HG03439 (cell line): ENCODE data around the gene ZG16.

Experiments used
- ATAC-seq: cut with Tn5 transposase; IDR thresholded peaks from one replicate; pipeline ENCODE4 v1.9.1; 2021; ENCODE audit warnings: mild to moderate bottlenecking, moderate library complexity; ENCODE audit not compliant: unreplicated experiment

The ZG16 gene

GRCh38 chr16:29820271-29820701 lies 42.2 kb downstream of the ZG16 start, which contains the start of gene MVP:
TSS of gene MVP (plus strand) at chr16:29820462. CDS start at chr16:29830550, 10,088 bp downstream.
- no peak for ATAC-seq

DNA sequence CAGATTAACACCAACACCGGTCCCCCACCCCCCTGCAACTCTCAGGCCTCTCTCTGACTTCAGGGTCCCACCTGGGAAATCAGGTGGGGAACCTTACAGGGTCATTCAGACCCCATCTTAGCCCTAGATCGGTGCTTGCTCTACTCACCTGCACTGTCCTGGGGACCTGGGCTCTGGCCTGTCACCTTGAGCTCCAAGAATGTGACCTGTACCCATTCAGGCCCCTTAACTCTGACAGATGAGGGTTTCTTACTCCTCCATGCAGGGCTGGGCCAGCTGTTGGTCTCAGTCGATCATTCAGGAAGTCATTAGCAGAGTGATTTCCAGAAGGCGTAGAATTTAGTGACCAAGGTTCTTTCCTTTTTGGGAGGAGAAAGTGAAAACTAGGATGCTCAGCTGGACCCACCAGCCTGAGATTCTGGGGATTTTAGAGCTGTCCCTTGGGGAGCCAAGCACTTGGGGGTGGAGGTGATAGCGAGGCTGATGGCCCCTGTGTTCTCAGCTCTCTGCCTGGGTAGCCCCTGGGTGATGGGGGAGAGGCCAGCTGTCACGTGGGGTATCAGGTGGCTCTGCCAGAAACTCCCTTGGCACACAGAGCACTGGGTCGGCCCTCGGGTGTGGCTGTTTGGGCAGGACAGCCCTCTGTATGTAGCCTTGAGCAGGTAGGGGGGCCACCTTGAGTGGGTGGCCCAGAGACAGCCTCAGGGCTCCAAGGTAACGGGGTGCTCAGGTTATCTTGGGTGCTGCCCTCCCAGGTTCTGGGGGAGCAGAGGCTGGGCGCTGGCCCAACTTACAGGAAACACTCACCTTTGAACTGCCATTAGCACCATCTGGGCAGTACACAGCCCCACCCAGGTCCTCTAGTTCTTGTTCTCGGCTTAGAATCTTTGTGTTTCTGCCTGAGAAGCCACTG lies 42.9 kb downstream of the ZG16 start:
- ATAC-seq, result peak; percentile 34

GRCh38 chr16:29821643-29822115 lies 43.6 kb downstream of the ZG16 start:
- ATAC-seq, result no peak

- no peak for ATAC-seq
Measured at GRCh38 chr16:29824589-29825144, 46.6 kb downstream of the ZG16 start.

- ATAC-seq, result no peak
Measured at GRCh38 chr16:29825145-29826044, 47.3 kb downstream of the ZG16 start.

DNA sequence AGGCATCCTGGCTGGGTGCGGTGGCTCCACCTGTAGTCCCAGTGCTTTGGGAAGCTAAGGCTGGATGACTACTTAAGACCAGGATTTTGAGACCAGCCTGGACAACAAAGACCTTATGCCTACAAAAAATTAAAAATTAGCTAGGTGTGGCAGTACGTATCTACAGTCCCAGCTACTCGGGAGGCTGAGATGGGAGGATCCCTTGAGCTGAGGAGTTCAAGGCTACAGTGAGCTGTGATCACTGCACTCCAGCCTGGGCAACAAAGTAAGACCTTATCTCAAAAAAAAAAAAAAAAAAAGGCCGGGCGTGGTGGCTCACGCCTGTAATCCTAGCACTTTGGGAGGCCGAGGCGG lies 48.3 kb downstream of the ZG16 start:
- no peak for ATAC-seq

GRCh38 chr16:29830774-29831173 lies 52.7 kb downstream of the ZG16 start:
- ATAC-seq, result no peak

GRCh38 chr16:29831490-29831889 lies 53.4 kb downstream of the ZG16 start:
- no peak for ATAC-seq
